NCI-H510A treated with DMSO at 0.1 percent for 48 hours (cell line): ENCODE measurements around the gene AFF3.

Source experiments
- DNase-seq: peaks from one replicate; lab custom pipeline; 2025; lab: John Stamatoyannopoulos, UW

Gene AFF3

GRCh38 chr2:99638791-99639190 is 503.6 kb downstream of the AFF3 start:
- DNase-seq = no peak

DNA sequence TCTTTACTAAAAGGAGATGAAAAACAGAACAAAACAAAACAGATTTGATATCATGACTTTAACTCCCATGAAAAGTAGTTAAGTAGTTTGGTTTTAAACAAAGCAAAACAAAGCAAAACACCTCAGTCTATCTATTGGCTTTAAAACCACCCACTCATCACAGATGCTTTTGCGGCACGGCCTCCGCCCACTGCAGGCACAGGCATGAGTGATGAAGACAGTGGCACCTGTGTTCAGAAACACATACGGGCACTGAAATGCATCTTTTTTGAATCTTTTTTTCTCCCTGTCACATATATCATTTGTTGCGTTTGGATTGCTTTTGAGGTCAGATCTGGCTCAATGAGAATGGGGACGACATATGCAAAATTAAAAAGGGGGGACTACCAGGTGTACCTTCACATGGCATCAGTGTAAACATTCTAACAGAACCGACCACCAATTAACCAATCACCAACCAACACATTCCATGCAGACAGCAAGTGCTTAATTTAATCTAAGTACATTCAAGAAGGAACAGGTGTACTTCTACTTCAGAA is 505.2 kb downstream of the AFF3 start:
- no peak for DNase-seq

- no peak for DNase-seq
Measured at GRCh38 chr2:99636144-99637034, 506.0 kb downstream of the AFF3 start.

GRCh38 chr2:99635710-99636109 is 506.7 kb downstream of the AFF3 start:
- DNase-seq = no peak

DNA sequence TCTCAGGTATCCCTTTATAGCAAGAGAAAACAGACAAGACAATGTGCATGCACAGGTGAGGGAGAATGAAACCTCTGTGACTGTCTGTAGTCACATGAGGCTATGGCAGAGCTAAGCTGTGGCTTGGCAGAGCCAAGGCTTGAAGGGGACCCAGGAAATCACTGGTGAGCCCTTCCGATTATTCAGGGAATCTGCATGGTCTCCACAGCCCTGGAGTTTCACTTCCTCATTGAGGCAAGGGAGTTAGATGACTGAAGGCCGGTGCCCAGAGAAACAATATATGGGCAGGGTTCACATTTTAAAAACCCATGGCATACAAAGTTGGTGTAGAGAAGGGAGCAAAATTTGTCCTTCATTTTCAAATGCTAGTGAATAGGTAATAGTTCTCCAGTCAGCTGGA is 508.2 kb downstream of the AFF3 start:
- no peak for DNase-seq

DNA sequence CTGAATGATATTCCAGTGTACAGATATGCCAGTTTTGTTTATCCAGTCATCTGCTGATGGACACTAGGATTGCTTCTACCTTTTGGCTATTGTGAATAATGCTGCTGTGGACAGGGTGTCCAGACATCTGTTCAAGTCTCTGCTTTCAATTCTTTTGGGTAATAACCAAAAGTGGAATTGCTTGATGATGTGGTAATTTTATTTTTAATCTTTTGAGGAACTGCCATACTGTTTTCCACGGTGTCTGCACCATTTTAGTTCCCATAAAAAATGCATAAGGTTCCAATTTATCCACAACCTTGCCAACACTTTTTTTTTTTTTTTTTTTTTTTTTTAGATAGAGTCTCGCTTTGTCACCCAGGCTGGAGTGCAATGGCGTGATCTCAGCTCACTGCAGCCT is 510.7 kb downstream of the AFF3 start:
- DNase-seq = no peak

DNA sequence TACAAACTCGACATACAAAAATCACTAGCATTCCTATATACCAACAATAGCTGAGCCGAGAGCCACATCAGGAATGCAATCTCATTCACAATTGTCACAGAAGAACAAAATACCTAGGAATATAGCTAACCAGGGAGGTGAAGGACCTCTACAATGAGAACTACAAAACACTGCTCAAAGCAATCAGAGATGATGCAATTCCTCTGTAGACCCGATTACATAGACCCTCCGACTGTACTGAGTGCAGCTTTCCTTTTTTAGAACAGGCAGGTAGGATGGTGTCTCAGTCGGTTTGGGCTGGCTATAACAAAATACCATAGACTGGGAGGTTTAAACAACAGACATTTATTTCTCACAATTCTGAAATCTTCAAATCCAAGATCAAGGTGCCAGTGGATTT is 513.1 kb downstream of the AFF3 start:
- DNase-seq = no peak

DNA sequence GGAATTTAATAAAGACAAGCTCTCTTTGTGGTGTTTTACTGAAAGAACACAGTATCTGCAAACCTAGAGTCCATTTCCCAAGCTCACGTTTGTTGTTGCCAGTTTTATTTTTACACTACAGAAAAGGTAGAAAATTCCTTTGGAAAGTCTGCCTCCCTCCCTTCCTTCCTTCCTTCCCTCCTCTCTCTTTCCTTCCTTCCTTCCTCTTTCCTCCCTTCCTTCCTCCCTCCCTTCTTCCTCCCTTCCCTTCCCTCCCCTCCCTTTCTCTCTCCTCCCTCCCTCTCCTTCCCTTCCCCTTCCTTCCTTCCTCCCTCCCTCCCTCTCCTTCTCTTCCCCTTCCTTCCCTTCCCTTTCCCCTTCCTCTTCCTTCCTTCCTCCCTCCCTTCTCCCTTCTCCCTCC is 516.2 kb downstream of the AFF3 start:
- DNase-seq = no peak

GRCh38 chr2:99624677-99625076 is 517.7 kb downstream of the AFF3 start:
- no peak for DNase-seq

DNA sequence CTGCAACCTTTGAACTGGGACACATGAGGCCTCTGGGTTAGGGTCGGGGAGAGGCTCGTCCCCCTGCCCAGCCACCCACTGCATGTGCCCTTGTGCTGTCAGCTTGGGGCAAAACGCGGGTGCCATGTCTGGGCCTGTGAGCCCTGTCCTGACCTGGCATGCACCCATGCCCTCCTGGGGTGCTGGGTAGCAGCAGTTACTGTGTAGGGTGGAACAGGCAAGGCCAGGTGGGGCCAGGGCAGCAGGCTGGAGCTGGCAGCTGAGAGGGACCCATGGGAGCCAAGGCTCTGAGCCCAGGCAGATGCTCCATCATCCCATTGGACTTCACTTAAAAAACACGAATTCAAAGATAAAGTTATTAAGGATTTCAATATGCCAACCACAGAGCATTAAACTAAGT is 518.8 kb downstream of the AFF3 start:
- no peak for DNase-seq

- DNase-seq = no peak
Measured at GRCh38 chr2:99623035-99623434, 519.4 kb downstream of the AFF3 start.

DNA sequence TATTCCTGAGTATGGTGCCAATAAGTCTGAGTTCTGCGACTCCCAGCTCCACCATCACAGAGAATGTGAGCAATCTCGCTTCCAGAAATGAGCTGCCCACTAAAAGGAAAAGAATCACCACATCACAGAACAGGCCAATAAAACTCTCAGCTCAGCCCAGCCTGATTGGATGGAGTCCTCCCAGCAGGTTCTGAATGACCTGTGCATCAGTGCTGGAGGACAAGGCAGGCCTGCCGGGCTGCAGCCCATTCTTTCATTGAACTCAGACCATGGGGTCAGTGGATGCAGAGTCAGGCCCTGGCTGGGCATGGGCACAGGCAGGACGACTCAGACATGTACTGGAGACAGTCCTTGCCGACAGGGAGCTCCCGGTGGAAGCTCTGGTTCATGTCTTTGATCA is 519.9 kb downstream of the AFF3 start:
- no peak for DNase-seq

DNA sequence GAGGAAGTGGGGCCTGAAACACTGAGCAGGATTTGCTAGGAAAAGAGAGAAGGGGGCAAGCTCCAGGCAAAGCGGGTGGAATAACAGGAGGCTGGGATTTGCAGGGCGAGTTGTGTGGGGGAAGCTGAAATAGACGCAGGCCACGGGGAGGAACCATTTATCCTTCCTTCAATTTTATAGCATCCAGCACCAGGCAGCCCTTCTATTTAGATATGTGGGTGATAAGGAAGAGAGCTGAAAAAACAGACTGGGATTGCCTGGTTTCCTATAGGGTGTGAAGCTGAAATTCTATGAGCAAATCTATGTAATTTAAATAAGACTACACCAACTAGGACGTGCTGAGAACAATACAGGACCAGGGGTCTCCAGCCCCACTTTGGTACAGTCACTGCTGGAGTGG is 520.6 kb downstream of the AFF3 start:
- DNase-seq = no peak

DNA sequence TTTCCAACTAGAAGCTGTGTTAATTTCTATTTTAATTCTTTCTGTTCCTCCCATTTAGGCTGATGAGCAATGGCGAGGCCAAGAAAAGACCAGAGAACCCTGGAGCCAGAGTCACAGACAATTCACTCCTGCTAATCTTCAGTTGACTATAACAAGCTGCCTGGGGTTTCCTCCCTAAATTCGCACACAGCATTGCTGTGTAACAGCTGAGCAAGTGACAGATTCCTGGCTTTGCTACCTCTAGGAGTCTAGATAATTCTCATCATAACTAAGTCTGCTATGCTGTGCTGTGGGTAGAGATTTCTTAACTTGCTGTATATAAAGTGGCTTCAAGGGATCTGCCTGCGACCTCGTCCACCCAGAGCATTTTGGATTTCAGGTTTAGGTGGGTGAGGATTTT is 521.3 kb downstream of the AFF3 start:
- no peak for DNase-seq

DNA sequence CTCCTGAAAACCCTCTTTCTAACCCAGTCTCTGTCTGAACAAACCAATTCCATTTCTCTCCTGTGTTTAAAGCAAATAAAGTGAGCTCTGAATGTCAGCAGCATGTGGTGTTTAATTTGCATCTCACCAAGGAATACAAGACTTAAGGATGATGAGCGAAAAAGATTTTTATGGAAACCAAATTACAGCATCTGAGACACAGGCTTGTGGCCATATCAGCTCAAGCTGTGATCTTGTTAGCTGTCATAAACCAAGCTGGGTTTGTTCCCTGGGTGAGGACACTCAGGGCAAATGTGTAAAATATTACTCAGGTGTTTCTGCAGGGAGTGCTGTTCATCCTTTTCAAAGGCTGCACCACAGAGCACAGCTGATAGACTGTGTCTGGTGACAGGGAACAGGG is 523.2 kb downstream of the AFF3 start:
- DNase-seq = no peak

DNA sequence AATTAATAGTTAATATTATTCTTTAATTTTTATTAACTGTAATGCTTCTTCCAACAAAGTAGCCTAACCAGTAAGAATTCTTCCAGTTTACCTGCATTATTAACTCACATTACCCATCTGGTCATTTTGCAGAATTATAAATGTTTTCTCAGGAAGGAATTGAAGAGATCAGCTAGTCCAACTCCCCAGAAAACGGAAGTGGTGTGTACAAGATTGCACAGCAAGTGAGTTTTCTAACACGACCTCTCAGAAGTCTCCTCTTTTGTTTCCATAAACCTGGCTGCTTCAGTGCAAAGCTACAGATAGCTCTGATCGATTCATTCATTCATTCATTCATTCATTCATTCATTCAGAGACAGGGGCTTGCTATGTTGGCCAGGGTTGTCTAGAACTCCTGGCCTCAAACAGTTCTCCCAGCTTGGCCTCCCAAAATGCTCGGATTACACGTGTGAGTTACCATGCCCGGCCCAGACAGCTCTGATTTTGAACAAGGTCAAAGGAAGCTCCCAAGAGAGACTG is 523.8 kb downstream of the AFF3 start:
- no peak for DNase-seq

DNA sequence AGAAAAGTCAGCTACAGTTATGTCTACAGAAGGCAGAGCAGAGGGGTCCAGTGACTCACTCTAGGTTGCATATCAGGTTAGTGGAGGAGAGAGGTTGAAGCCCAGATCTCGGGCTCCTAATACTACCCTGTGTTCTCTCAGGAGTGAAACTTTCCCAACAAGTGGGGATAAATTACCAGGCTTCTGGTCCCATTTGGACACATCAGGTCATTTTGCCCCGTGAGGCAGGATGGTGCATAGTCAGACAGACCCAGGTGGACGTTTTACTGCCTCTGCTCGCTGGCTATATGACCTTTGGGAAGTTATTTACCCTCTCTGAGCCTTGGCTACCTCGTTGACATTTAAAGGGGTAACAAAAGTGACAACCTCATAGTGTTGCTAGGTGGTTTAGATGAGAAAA is 524.6 kb downstream of the AFF3 start:
- DNase-seq = no peak

DNA sequence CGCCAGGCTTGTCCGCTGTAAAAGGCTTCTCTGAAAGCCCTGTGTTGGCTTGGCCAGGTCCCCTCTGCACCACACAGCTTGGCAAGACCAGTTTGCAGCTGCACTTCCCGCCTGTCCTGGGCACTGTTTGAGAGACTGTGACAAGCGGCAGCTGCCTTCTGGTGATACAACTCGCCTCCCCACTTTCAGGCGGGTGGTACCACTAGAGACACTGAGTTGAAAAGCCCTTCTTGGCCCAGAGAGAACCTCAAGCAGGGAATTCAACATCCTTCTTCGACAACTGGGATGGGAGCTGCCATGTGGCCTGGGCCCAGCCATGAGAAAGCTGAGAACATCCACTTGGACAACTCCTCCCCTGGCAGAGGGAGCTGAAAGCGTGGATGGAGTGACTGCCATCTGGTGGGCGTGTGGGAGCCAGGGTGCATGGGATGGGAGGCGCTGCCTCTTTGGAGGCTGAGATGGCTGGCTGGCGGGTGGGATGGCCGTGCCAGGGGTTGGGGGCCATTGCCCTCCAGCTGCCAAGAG is 527.1 kb downstream of the AFF3 start:
- DNase-seq = no peak

DNA sequence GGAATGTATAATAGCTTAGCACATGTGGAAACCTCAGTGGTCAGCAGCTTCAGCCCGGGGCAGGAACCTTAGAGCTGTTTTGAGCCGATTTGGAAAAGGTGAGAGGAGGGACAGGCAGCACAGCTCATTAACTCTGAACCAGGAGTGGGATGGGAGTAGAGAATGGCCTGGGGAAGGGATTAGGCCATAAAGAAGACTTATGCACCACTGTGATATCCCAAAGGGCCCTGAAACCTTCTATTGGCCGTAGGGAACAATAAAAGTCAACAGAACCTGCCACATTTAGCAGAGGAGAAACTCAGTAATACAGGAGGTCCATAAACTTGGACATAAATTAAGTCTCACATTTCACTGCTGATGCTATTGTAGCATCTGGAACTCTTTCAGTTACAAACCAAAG is 528.4 kb downstream of the AFF3 start:
- no peak for DNase-seq

DNA sequence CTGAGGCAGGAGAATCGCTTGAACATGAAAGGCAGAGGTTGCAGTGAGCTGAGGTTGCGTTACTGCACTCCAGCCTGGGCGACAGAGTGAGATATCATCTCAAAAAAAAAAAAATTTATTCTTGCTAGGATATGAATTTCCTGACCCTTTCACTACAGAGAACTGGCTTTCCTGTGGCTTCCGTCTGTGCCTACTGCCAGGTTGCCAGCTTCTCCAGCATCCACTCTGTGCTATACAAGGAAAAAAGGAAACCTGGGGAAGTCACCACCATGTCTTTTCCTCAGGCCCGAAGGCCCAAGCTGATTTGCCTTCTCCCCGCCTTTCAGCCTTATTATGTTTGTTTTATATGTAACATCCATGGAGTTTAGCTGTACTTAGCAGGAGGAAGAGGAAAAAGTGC is 530.6 kb downstream of the AFF3 start:
- no peak for DNase-seq

DNA sequence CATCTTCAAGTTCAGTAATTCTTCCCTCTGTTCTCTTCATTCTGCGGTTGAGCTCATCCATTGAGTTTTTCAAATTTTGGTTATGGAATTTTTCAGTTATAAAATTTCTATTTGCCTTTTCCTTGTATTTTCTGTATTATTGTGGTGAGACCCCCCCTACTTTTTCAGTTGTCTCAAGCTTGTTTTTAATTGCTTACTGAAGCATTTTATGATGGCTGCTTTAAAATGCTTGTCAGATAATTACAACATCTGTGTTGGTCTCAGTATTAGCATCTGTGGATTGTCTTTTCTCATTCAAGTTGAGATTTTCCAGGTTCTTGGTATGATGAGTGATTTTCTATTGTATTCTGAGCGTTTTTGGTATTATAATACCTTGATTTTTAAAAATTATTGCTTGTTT is 531.4 kb downstream of the AFF3 start:
- DNase-seq = no peak

DNA sequence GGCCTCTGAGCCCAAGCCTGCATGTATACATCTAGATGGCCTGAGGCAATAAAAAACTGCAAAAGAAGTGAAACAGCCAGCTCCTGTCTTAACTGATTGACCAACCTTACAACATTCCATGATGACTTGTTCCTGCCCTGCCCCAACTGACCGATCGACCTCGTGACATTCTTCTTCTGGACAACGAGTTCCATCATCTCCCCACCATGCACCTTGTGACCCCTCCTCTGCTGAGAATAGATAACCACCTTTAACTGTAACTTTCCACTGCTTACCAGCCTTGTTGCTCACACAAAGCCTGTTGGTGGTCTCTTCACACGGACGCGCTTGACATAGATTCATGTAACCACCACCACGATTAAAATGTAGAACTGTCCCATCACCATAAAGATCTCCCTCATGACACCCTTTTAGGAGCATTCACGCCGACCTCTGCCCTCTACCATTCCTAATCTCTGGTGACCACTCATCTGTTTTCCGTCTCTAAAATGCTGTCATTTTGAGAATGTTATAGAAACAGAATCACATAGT is 532.5 kb downstream of the AFF3 start:
- DNase-seq = no peak

GRCh38 chr2:99608861-99609260 is 533.5 kb downstream of the AFF3 start:
- no peak for DNase-seq
